GM12891 (cell line): Measurements from ENCODE around the gene CSH1.
"Not testable (repeated sequence)": the region's sequence is repeated elsewhere in the genome, so short reads cannot be mapped to it uniquely, and the experiment has no call there.

ENCODE experiments used
- POLR2AphosphoS5 ChIP-seq: IDR thresholded peaks from 2 replicates; pipeline ENCODE4 v1.6.1; 2011; ENCODE audit warnings: low read depth, low read length, control low read depth
- TAF1 ChIP-seq: IDR thresholded peaks from 2 replicates; pipeline ENCODE4 v1.6.1; 2011; ENCODE audit warnings: low read depth, low read length, control low read depth

DNA sequence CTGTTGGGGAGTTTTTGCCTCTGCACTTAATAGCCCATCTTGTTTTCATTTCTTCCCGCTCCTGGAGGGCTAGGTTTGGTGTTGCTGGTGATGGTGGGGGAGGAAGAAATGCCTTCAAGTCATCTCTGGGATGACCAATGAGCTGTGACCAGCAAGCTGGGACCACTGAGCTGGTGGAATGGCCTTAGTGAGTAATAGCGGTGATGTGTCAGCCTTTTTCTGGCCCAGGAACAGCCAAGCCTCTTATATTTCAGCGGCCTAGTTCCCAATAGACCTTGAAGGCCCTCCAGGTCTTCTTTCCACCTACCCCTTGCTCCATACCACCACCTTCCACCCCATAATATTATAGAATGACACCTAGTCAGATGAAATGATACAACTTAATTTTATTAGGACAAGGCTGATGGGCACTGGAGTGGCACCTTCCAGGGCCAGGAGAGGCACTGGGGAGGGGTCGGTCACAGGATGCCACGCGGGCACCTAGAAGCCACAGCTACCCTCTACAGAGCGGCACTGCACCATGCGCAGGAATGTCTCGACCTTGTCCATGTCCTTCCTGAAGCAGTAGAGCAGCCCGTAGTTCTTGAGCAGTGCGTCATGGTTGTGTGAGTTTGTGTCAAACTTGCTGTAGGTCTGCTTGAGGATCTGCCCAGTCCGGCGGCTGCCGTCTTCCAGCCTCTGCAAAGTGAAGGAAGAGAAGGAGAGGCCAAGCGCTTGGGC, 24.6 kb downstream of the CSH1 start:
- TF ChIP-seq TAF1, POLR2AphosphoS5: not testable (repeated sequence)
